Astrocyte (in vitro differentiated cells and primary cell): ENCODE measurements around the gene DNASE2. TPM values are rescaled to one million over a fixed set of nuclear protein-coding genes. Genes with fewer than 3 reads are reported as not detected.

ENCODE experiments used
- DNase-seq: peaks from one replicate; pipeline ENCODE4 v3.0.0-alpha.2; 2010; ENCODE audit warnings: low read depth
- FAIRE-seq: peaks from 2 replicates; lab custom pipeline; 2011; peaks lifted over from hg19 to GRCh38; lab: Jason Lieb, UNC
- H2AFZ ChIP-seq: 2 replicates; pipeline ENCODE4 v1.6.0; 2012; ENCODE audit warnings: low read depth, low read length, inconsistent platforms
- H3K27ac ChIP-seq: 2 replicates; pipeline ENCODE4 v1.5.1; 2011; ENCODE audit warnings: low read depth, low read length, inconsistent platforms
- H3K27me3 ChIP-seq: 2 replicates; pipeline ENCODE4 v1.6.0; 2011; ENCODE audit warnings: low read length, inconsistent platforms; ENCODE audit not compliant: insufficient read depth
- H3K36me3 ChIP-seq: 2 replicates; pipeline ENCODE4 v1.5.1; 2011; ENCODE audit warnings: low read length, inconsistent platforms; ENCODE audit not compliant: insufficient read depth
- H3K4me1 ChIP-seq: 2 replicates; pipeline ENCODE4 v1.5.1; 2011; ENCODE audit warnings: low read length, inconsistent platforms; ENCODE audit not compliant: insufficient read depth
- H3K4me2 ChIP-seq: 2 replicates; pipeline ENCODE4 v1.6.0; 2012; ENCODE audit warnings: low read length, inconsistent platforms
- H3K4me3 ChIP-seq: 2 replicates; pipeline ENCODE4 v1.5.1; 2011; ENCODE audit warnings: low read depth, mild to moderate bottlenecking, low read length, inconsistent platforms; ENCODE audit not compliant: insufficient read depth
- H3K79me2 ChIP-seq: 2 replicates; pipeline ENCODE4 v1.6.0; 2012; ENCODE audit warnings: mild to moderate bottlenecking, low read length, inconsistent platforms; ENCODE audit not compliant: insufficient read depth
- H3K9ac ChIP-seq: 2 replicates; pipeline ENCODE4 v1.6.0; 2012; ENCODE audit warnings: mild to moderate bottlenecking, low read length, inconsistent platforms
- H3K9me3 ChIP-seq: 2 replicates; pipeline ENCODE4 v1.5.1; 2012; ENCODE audit warnings: low read depth, mild to moderate bottlenecking, low read length, inconsistent platforms; ENCODE audit not compliant: insufficient read depth
- H4K20me1 ChIP-seq: 2 replicates; pipeline ENCODE4 v1.6.0; 2012; ENCODE audit warnings: low read length, inconsistent platforms; ENCODE audit not compliant: insufficient read depth
- H3K27ac Mint-ChIP-seq: one replicate; pipeline ENCODE4 v1.8.0; 2021; ENCODE audit warnings: mild to moderate bottlenecking, mixed read lengths; ENCODE audit not compliant: unreplicated experiment
- H3K27me3 Mint-ChIP-seq: one replicate; pipeline ENCODE4 v1.8.0; 2021; ENCODE audit warnings: low read depth, mixed read lengths; ENCODE audit not compliant: unreplicated experiment
- H3K36me3 Mint-ChIP-seq: one replicate; pipeline ENCODE4 v1.8.0; 2021; ENCODE audit warnings: low read depth, mixed read lengths; ENCODE audit not compliant: unreplicated experiment
- H3K4me1 Mint-ChIP-seq: one replicate; pipeline ENCODE4 v1.8.0; 2021; ENCODE audit warnings: low read depth, mixed read lengths; ENCODE audit not compliant: unreplicated experiment
- H3K4me3 Mint-ChIP-seq: one replicate; pipeline ENCODE4 v1.8.0; 2021; ENCODE audit warnings: mild to moderate bottlenecking, moderate library complexity, mixed read lengths; ENCODE audit not compliant: unreplicated experiment
- H3K9me3 Mint-ChIP-seq: one replicate; pipeline ENCODE4 v1.8.0; 2021; ENCODE audit warnings: mild to moderate bottlenecking, mixed read lengths; ENCODE audit not compliant: unreplicated experiment
- EZH2 ChIP-seq: IDR thresholded peaks from 2 replicates; pipeline ENCODE4 v1.6.1; 2012; ENCODE audit warnings: mild to moderate bottlenecking, low read length, inconsistent platforms; ENCODE audit not compliant: insufficient read depth
- total RNA-seq: library from RNA; stranded (reverse); gene quantifications from 2 replicates; pipeline ENCODE4 v1.2.1, GENCODE V29; 2021
- TF ChIP-seq, protein P1 (sequence below): IDR thresholded peaks from 2 replicates; pipeline ENCODE4 v1.5.1; 2011; ENCODE audit warnings: low read depth, mild to moderate bottlenecking, inconsistent platforms, low read length, moderate library complexity; ENCODE audit not compliant: insufficient read depth

DNASE2 gene
- total RNA-seq, 1 donor from 2014 or later, result 33.1 TPM

DNA sequence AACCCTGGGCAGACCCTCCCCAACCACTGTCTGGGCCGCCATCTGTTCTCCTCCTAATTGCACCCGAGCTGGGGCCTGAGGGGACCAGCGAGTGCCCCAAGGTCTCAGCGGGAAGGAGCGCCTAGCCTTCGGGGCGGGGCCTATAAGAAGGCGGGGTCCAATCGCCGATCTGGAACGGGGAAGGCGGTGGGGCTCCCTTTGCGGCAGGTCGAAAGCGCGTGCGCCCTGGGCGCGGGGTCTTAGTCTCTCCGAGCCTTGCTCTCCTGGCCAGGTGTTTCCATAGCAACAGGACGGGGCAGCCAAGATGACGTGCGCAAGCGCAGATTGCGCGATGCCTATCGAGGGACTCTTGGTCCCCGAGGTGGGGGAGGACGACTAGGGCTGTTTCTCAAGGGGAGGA, 40.2 kb downstream of the DNASE2 start:
- Histone ChIP-seq H3K9ac (no peak overlapping the region), H3K27me3 (peaks cover 33% of the 10 kb centered on the region)

GRCh38 chr19:12840091-12841079, 40.9 kb downstream of the DNASE2 start:
- H3K36me3 ChIP-seq, result no peaks in the 10 kb centered on the region
- H3K4me2 ChIP-seq, result peak overlapping the region; percentile 80
- peak overlapping the region; percentile 40 for H3K4me3 ChIP-seq
- no peak for FAIRE-seq
- peak overlapping the region; percentile 62 for H2AFZ ChIP-seq
- peak overlapping the region; percentile 28 for H3K27ac Mint-ChIP-seq
- peak overlapping the region; percentile 78 for H3K4me3 Mint-ChIP-seq
- H4K20me1 ChIP-seq, result no peaks in the 10 kb centered on the region
- H3K9ac ChIP-seq, result no peak overlapping the region
- H3K36me3 Mint-ChIP-seq, result no peaks in the 10 kb centered on the region
- H3K4me1 ChIP-seq, result peaks cover 4% of the 10 kb centered on the region
- no peak for DNase-seq
- no peaks in the 10 kb centered on the region for H3K4me1 Mint-ChIP-seq
- H3K9me3 ChIP-seq, result peaks cover 5% of the 10 kb centered on the region
- H3K9me3 Mint-ChIP-seq, result no peaks in the 10 kb centered on the region
- H3K27me3 ChIP-seq, result peaks cover 40% of the 10 kb centered on the region
- TF ChIP-seq, protein P1, sequence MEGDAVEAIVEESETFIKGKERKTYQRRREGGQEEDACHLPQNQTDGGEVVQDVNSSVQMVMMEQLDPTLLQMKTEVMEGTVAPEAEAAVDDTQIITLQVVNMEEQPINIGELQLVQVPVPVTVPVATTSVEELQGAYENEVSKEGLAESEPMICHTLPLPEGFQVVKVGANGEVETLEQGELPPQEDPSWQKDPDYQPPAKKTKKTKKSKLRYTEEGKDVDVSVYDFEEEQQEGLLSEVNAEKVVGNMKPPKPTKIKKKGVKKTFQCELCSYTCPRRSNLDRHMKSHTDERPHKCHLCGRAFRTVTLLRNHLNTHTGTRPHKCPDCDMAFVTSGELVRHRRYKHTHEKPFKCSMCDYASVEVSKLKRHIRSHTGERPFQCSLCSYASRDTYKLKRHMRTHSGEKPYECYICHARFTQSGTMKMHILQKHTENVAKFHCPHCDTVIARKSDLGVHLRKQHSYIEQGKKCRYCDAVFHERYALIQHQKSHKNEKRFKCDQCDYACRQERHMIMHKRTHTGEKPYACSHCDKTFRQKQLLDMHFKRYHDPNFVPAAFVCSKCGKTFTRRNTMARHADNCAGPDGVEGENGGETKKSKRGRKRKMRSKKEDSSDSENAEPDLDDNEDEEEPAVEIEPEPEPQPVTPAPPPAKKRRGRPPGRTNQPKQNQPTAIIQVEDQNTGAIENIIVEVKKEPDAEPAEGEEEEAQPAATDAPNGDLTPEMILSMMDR, result no peak
- no peak for TF ChIP-seq EZH2
- H3K79me2 ChIP-seq, result no peaks in the 10 kb centered on the region
- H3K27ac ChIP-seq, result no peak overlapping the region
- peaks cover 18% of the 10 kb centered on the region for H3K27me3 Mint-ChIP-seq

More for the DNA sequence above, 40.2 kb downstream of the DNASE2 start:
- Histone ChIP-seq H3K27ac (no peak overlapping the region), H2AFZ (peak overlapping the region; percentile 62), H3K36me3 (no peaks in the 10 kb centered on the region), H3K79me2 (no peaks in the 10 kb centered on the region), H3K9me3 (peaks cover 5% of the 10 kb centered on the region), H3K4me2 (peak overlapping the region; percentile 80), H3K4me1 (peaks cover 4% of the 10 kb centered on the region), H3K4me3 (peak overlapping the region; percentile 40), H4K20me1 (no peaks in the 10 kb centered on the region)
- DNase-seq (no peak), FAIRE-seq (no peak)
- Mint-ChIP-seq H3K27me3 (peaks cover 18% of the 10 kb centered on the region), H3K9me3 (no peaks in the 10 kb centered on the region), H3K27ac (peak overlapping the region; percentile 67), H3K4me3 (peak overlapping the region; percentile 78), H3K4me1 (no peaks in the 10 kb centered on the region), H3K36me3 (no peaks in the 10 kb centered on the region)
- TF ChIP-seq, protein P1, result no peak
- no peak for TF ChIP-seq EZH2
